Measurements from ENCODE around the gene DDX41. TPM values are rescaled to one million over a fixed set of nuclear protein-coding genes. Genes with fewer than 3 reads are reported as not detected.

The DDX41 gene
- total RNA-seq, 2 donors from 2014 or later = 53.7 to 138 TPM

DNA sequence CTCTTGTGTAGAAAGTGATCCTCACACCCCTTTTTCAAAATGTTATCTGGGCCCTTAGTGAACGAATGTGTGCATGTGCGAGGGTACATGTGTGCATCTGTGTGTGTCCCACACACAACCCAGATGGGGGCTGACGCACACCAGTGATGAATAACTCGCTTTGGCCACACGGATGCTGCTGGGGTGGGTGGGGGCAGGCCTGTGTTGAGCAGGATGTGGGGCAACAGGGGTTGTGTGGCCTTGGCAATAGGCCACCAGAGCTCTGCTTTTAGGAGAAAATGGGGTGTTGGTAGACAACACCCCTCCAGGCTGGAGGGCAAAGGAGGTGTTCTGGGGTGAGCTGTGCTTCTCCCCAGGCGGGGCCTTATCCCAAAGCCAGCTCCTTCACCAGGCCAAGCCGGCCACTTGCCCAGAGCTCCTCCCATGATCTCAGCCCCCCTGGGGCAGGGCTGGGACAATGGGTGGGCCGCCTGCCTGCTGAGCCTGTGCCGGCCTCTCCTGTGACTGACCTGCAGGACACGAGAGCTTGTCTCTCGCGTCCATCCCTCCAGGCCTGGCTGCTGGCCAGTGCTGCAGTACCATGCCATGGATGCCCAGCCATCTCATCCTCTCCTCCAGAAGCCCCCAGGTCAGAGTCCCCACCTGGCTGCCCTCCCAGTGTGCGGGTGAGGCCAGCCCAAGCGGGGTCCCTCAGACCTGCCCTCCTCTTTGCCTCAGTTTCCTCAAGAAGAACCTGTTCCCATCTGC, 45.0 kb downstream of the DDX41 start:
- Histone ChIP-seq H3K9me3 (no peaks in the 10 kb centered on the region), H3K4me3 (peak overlapping the region; percentile 87), H3K36me3 (peaks cover 9% of the 10 kb centered on the region), H3K27me3 (replicated peaks; ENCODE audit: insufficient read depth) (no peaks in the 10 kb centered on the region), H3K4me1 (ENCODE audit: control insufficient read depth in 1 of 2, low read depth in 2 of 2) (peaks cover 23 to 73% of the 10 kb centered on the region in 2 donors), H3K27ac (peak overlapping the region; percentile 56 to 73)
- ATAC-seq (ENCODE audit: insufficient number of reproducible peaks, low FRiP score, low read depth) = no peak
- TF ChIP-seq, protein P1, sequence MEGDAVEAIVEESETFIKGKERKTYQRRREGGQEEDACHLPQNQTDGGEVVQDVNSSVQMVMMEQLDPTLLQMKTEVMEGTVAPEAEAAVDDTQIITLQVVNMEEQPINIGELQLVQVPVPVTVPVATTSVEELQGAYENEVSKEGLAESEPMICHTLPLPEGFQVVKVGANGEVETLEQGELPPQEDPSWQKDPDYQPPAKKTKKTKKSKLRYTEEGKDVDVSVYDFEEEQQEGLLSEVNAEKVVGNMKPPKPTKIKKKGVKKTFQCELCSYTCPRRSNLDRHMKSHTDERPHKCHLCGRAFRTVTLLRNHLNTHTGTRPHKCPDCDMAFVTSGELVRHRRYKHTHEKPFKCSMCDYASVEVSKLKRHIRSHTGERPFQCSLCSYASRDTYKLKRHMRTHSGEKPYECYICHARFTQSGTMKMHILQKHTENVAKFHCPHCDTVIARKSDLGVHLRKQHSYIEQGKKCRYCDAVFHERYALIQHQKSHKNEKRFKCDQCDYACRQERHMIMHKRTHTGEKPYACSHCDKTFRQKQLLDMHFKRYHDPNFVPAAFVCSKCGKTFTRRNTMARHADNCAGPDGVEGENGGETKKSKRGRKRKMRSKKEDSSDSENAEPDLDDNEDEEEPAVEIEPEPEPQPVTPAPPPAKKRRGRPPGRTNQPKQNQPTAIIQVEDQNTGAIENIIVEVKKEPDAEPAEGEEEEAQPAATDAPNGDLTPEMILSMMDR (IDR thresholded peaks at IDR 0.05) = no peak
- DNase-seq (ENCODE audit: low spot score) = no peak

GRCh38 chr5:177470759-177471536, 45.8 kb downstream of the DDX41 start:
- DNase-seq (ENCODE audit: low spot score) (no peak), ATAC-seq (ENCODE audit: insufficient number of reproducible peaks, low FRiP score, low read depth) (no peak)
- Histone ChIP-seq H3K9me3 (no peaks in the 10 kb centered on the region), H3K4me3 (peak overlapping the region; percentile 87), H3K36me3 (peaks cover 18% of the 10 kb centered on the region), H3K4me1 (ENCODE audit: control insufficient read depth in 1 of 2, low read depth in 2 of 2) (peaks cover 20 to 65% of the 10 kb centered on the region in 2 donors), H3K27me3 (replicated peaks; ENCODE audit: insufficient read depth) (no peaks in the 10 kb centered on the region), H3K27ac (peak overlapping the region; percentile 2 to 73)
- TF ChIP-seq, protein P1 (IDR thresholded peaks at IDR 0.05) = no peak

GRCh38 chr5:177469750-177470525, 46.8 kb downstream of the DDX41 start:
- H3K9me3 ChIP-seq = no peaks in the 10 kb centered on the region
- H3K4me1 ChIP-seq (ENCODE audit: control insufficient read depth in 1 of 2, low read depth in 2 of 2) = peaks cover 12 to 55% of the 10 kb centered on the region in 2 donors
- no peaks in the 10 kb centered on the region for H3K27me3 ChIP-seq (replicated peaks; ENCODE audit: insufficient read depth)
- H3K36me3 ChIP-seq = peaks cover 28% of the 10 kb centered on the region
- no peak for ATAC-seq (ENCODE audit: insufficient number of reproducible peaks, low FRiP score, low read depth)
- peak overlapping the region; percentile 2 to 73 for H3K27ac ChIP-seq
- no peak for DNase-seq (ENCODE audit: low spot score)
- TF ChIP-seq, protein P1 (IDR thresholded peaks at IDR 0.05) = no peak
- no peak overlapping the region for H3K4me3 ChIP-seq

DNA sequence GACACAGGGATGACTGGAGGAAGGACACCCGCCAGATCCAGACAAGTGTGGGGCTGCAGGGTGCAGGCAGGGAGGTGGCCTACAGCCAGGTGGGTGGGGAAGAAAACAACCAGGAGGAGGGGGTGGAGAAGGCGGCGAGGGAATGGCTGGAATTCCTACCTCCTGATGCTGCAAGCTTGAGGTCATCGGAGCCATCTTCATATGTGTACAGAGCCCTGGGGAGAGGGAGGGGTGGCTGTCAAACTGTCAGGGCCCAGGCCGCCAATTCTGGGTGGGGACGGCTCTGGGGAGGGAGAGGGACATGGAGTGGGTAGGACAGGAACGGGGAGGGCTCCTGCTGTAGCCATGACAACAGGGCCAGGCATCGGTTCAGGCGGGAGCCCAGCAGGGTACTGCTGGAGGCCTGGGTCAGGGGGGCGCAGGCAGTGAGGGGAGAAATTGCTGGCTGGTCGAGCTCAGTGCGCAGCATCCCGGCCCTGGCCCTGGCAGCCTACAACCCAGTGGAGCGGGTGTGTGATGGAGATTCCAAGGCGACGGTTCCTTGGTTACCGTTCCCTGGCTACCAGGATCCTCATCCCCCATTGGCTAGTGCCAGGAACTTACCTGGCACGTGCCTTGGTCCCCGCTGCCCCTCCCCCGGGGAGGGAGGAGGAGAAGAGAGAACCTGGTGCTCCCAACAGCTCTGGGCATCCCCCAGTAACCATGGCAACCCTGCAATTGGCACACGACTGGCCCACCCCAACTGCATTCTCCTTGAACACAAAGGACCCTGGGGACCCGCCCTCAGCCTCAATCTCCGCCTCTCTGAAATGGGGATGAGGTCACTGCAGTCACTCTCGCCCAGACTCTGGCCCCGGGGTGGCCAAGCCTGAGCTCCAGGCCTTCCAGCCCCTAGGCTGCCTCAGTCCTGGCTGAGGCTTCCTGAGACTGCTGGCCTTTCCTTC, 47.8 kb downstream of the DDX41 start:
- Histone ChIP-seq H3K4me1 (ENCODE audit: control insufficient read depth in 1 of 2, low read depth in 2 of 2) (peaks cover 11 to 45% of the 10 kb centered on the region in 2 donors), H3K36me3 (peaks cover 28% of the 10 kb centered on the region), H3K4me3 (no peak overlapping the region), H3K27ac (peak overlapping the region; percentile 2 to 73), H3K9me3 (no peaks in the 10 kb centered on the region), H3K27me3 (replicated peaks; ENCODE audit: insufficient read depth) (no peaks in the 10 kb centered on the region)
- no peak for DNase-seq (ENCODE audit: low spot score)
- TF ChIP-seq, protein P1 (IDR thresholded peaks at IDR 0.05) = no peak
- ATAC-seq (ENCODE audit: insufficient number of reproducible peaks, low FRiP score, low read depth) = no peak
